ENCODE data around the gene AVPR2. TPM values are rescaled to one million over a fixed set of nuclear protein-coding genes. Genes with fewer than 3 reads are reported as not detected.

AVPR2 gene
- total RNA-seq, 1 donor from 2014 or later, result 0.77 TPM

GRCh38 chrX:153931151-153931550, 26.7 kb downstream of the AVPR2 start:
- H3K27ac Mint-ChIP-seq (ENCODE audit: unreplicated experiment), result peak overlapping the region; percentile 67
- H3K4me3 Mint-ChIP-seq (ENCODE audit: unreplicated experiment), result no peak overlapping the region
- peaks cover 5% of the 10 kb centered on the region for H3K27me3 Mint-ChIP-seq (ENCODE audit: unreplicated experiment)
- DNase-seq (ENCODE audit: low spot score), result no peak
- no peaks in the 10 kb centered on the region for H3K9me3 Mint-ChIP-seq (ENCODE audit: unreplicated experiment)
- peaks cover 2% of the 10 kb centered on the region for H3K4me1 Mint-ChIP-seq (ENCODE audit: unreplicated experiment)
- TF ChIP-seq, protein P1, sequence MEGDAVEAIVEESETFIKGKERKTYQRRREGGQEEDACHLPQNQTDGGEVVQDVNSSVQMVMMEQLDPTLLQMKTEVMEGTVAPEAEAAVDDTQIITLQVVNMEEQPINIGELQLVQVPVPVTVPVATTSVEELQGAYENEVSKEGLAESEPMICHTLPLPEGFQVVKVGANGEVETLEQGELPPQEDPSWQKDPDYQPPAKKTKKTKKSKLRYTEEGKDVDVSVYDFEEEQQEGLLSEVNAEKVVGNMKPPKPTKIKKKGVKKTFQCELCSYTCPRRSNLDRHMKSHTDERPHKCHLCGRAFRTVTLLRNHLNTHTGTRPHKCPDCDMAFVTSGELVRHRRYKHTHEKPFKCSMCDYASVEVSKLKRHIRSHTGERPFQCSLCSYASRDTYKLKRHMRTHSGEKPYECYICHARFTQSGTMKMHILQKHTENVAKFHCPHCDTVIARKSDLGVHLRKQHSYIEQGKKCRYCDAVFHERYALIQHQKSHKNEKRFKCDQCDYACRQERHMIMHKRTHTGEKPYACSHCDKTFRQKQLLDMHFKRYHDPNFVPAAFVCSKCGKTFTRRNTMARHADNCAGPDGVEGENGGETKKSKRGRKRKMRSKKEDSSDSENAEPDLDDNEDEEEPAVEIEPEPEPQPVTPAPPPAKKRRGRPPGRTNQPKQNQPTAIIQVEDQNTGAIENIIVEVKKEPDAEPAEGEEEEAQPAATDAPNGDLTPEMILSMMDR (IDR thresholded peaks at IDR 0.05; ENCODE audit: unreplicated experiment), result no peak
- peaks cover 11% of the 10 kb centered on the region for H3K36me3 Mint-ChIP-seq (ENCODE audit: low read depth, unreplicated experiment)

GRCh38 chrX:153931748-153932147, 27.3 kb downstream of the AVPR2 start:
- TF ChIP-seq, protein P1 (IDR thresholded peaks at IDR 0.05; ENCODE audit: unreplicated experiment), result no peak
- H3K4me3 Mint-ChIP-seq (ENCODE audit: unreplicated experiment), result no peak overlapping the region

DNA sequence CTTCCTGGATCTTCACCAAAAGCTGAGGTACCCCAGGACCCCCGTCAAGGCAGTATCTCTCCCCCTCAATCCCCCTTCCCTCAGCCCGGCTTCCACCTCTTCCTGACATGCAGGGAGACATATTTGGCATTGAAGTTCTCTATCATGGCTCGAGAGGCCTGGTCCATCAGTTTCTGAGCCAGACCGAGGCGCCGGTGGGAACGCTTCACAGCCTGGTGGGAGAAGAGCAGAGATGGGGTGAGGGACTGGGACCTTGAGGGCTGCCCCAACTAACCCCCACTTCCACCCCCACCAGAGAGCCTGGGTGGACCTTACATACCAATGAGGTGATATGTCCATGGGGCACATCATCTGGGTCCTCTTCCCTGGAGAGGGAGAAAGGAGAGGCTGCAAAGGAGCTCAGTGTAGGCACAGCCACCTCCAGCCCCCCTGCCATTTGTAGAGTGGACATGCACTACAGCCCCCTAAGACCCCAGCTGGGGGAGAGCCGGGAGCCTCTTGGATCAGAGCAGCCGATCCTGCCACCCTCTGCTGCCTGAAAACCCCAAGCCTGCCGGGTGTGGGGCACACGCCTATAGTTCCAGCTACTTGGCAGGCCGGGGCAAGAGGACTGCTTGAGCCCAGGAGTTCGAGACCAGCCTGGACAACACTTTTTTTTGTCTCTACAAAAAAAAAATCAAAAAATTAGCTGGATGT, 27.9 kb downstream of the AVPR2 start:
- Mint-ChIP-seq H3K27me3 (ENCODE audit: unreplicated experiment) (peaks cover 8% of the 10 kb centered on the region), H3K4me1 (ENCODE audit: unreplicated experiment) (peaks cover 2% of the 10 kb centered on the region), H3K4me3 (ENCODE audit: unreplicated experiment) (no peak overlapping the region), H3K27ac (ENCODE audit: unreplicated experiment) (no peak overlapping the region), H3K36me3 (ENCODE audit: low read depth, unreplicated experiment) (peaks cover 11% of the 10 kb centered on the region), H3K9me3 (ENCODE audit: unreplicated experiment) (no peaks in the 10 kb centered on the region)
- TF ChIP-seq, protein P1 (IDR thresholded peaks at IDR 0.05; ENCODE audit: unreplicated experiment), result no peak
- DNase-seq (ENCODE audit: low spot score), result no peak

More at GRCh38 chrX:153931748-153932147, 27.3 kb downstream of the AVPR2 start:
- peaks cover 2% of the 10 kb centered on the region for H3K4me1 Mint-ChIP-seq (ENCODE audit: unreplicated experiment)
- no peaks in the 10 kb centered on the region for H3K9me3 Mint-ChIP-seq (ENCODE audit: unreplicated experiment)
- H3K36me3 Mint-ChIP-seq (ENCODE audit: low read depth, unreplicated experiment), result peaks cover 11% of the 10 kb centered on the region
- H3K27ac Mint-ChIP-seq (ENCODE audit: unreplicated experiment), result no peak overlapping the region
- no peak for DNase-seq (ENCODE audit: low spot score)
- H3K27me3 Mint-ChIP-seq (ENCODE audit: unreplicated experiment), result peaks cover 8% of the 10 kb centered on the region

DNA sequence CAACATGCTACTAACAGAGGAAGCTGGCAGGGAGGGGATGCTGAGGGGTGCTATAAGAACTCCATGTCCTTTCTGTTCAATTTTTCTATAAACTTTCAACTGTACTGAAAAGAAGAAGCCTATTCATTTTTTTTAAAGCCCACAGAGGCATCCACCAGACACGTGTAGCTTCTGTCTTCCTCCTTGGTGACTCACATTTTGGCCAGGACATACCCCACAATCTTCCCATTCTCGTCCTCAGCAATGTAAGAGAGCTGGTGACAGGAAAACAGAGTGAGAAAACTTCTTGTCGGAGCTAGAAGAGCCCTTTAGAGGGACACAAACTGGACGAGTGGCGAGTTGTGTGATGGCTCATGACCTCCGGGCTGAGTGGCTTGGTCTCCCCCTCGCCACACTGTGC, 29.3 kb downstream of the AVPR2 start:
- peaks cover 2% of the 10 kb centered on the region for H3K4me1 Mint-ChIP-seq (ENCODE audit: unreplicated experiment)
- no peaks in the 10 kb centered on the region for H3K9me3 Mint-ChIP-seq (ENCODE audit: unreplicated experiment)
- peaks cover 11% of the 10 kb centered on the region for H3K36me3 Mint-ChIP-seq (ENCODE audit: low read depth, unreplicated experiment)
- H3K27me3 Mint-ChIP-seq (ENCODE audit: unreplicated experiment), result peaks cover 8% of the 10 kb centered on the region
- no peak for DNase-seq (ENCODE audit: low spot score)
- TF ChIP-seq, protein P1 (IDR thresholded peaks at IDR 0.05; ENCODE audit: unreplicated experiment), result no peak
- H3K4me3 Mint-ChIP-seq (ENCODE audit: unreplicated experiment), result peak overlapping the region; percentile 86
- H3K27ac Mint-ChIP-seq (ENCODE audit: unreplicated experiment), result peak overlapping the region; percentile 48

GRCh38 chrX:153934148-153934761, 29.8 kb downstream of the AVPR2 start:
- TF ChIP-seq, protein P1 (IDR thresholded peaks at IDR 0.05; ENCODE audit: unreplicated experiment), result no peak
- peaks cover 2% of the 10 kb centered on the region for H3K4me1 Mint-ChIP-seq (ENCODE audit: unreplicated experiment)
- H3K27ac Mint-ChIP-seq (ENCODE audit: unreplicated experiment), result peak overlapping the region; percentile 48
- H3K4me3 Mint-ChIP-seq (ENCODE audit: unreplicated experiment), result peak overlapping the region; percentile 86
- peaks cover 8% of the 10 kb centered on the region for H3K27me3 Mint-ChIP-seq (ENCODE audit: unreplicated experiment)
- no peak for DNase-seq (ENCODE audit: low spot score)
- no peaks in the 10 kb centered on the region for H3K9me3 Mint-ChIP-seq (ENCODE audit: unreplicated experiment)
- H3K36me3 Mint-ChIP-seq (ENCODE audit: low read depth, unreplicated experiment), result peaks cover 8% of the 10 kb centered on the region

All from endothelial cell (in vitro differentiated cells).